GM21367 (cell line): ENCODE measurements around the gene MIEF1.

Experiments used
- ATAC-seq: cut with Tn5 transposase; IDR thresholded peaks from one replicate; pipeline ENCODE4 v1.9.1; 2021; ENCODE audit not compliant: unreplicated experiment

MIEF1 gene

GRCh38 chr22:39527481-39527961 is 25.4 kb downstream of the MIEF1 start:
- no peak for ATAC-seq

- no peak for ATAC-seq
These were observed 26.1 kb downstream of the MIEF1 start for GRCh38 chr22:39528080-39528661.

GRCh38 chr22:39528681-39529486 is 26.8 kb downstream of the MIEF1 start:
- no peak for ATAC-seq

GRCh38 chr22:39529487-39529851 is 27.4 kb downstream of the MIEF1 start:
- no peak for ATAC-seq

GRCh38 chr22:39530116-39530515 is 28.0 kb downstream of the MIEF1 start:
- ATAC-seq = no peak

- ATAC-seq = no peak
These were observed 28.7 kb downstream of the MIEF1 start for GRCh38 chr22:39530692-39531331.

- peak; percentile 55 for ATAC-seq
These were observed 30.4 kb downstream of the MIEF1 start, which contains the start of gene RPS19BP1 for GRCh38 chr22:39532215-39533073. Gene RPS19BP1, minus strand, starts transcription at chr22:39532748. Its CDS starts 10 bp downstream, at chr22:39532738.

GRCh38 chr22:39534092-39534506 is 32.0 kb downstream of the MIEF1 start:
- no peak for ATAC-seq

GRCh38 chr22:39534591-39535356 is 32.7 kb downstream of the MIEF1 start:
- ATAC-seq = no peak

GRCh38 chr22:39535357-39535725 is 33.3 kb downstream of the MIEF1 start:
- no peak for ATAC-seq

GRCh38 chr22:39535831-39536449 is 33.9 kb downstream of the MIEF1 start:
- no peak for ATAC-seq

GRCh38 chr22:39536711-39537110 is 34.6 kb downstream of the MIEF1 start:
- no peak for ATAC-seq

GRCh38 chr22:39537975-39538374 is 35.9 kb downstream of the MIEF1 start:
- no peak for ATAC-seq

- ATAC-seq = no peak
These were observed 41.0 kb downstream of the MIEF1 start for GRCh38 chr22:39543095-39543494.

GRCh38 chr22:39545386-39546365 is 43.6 kb downstream of the MIEF1 start:
- ATAC-seq = no peak

- no peak for ATAC-seq
These were observed 44.9 kb downstream of the MIEF1 start for GRCh38 chr22:39546889-39547586.

GRCh38 chr22:39547587-39547947 is 45.5 kb downstream of the MIEF1 start:
- no peak for ATAC-seq

- ATAC-seq = no peak
These were observed 51.3 kb downstream of the MIEF1 start for GRCh38 chr22:39553429-39553828.
